NCI-H748 (cell line): Measurements from ENCODE around the gene MOCS3.

ENCODE experiments used
- DNase-seq: peaks from one replicate; lab custom pipeline; 2025; ENCODE audit not compliant: unreplicated experiment; lab: John Stamatoyannopoulos, UW

Gene MOCS3

DNA sequence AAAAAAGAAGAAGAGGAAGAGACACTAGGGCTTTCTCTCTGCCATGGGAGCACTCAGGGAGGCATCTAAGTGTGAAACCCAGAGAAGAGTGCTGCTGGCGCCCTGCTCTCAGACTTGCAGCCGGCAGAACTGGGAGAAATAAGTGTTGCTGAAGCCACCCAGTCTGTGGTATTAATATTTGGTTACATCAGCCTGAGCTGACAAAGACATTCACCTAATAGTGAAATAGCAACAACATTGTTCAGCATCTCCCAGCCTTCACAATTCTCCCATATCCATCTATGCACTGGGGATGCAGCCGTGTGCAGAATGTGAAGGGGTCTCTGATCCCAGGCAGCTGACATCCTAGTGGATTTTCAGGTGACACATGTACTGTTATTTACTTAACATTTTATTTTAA is 52.3 kb downstream of the MOCS3 start:
- DNase-seq, result no peak

DNA sequence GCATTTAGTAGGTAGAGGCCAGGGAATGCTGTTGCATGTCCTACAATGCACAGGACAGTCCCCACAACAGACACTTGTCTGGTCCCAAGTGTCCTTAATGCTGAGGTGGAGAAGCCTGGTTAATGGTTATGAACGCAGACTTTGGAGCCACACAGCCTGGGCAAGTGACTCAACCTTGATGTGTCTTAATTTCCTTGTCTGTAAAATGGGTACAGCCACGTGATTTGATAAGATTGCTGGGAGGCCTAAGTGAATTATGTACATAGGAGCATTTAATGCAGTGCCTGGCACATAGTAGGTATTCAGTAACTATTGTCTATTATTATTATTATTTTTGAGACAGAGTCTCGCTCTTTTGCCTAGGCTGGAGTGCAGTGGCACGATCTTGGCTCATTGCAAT is 52.9 kb downstream of the MOCS3 start:
- DNase-seq, result no peak

DNA sequence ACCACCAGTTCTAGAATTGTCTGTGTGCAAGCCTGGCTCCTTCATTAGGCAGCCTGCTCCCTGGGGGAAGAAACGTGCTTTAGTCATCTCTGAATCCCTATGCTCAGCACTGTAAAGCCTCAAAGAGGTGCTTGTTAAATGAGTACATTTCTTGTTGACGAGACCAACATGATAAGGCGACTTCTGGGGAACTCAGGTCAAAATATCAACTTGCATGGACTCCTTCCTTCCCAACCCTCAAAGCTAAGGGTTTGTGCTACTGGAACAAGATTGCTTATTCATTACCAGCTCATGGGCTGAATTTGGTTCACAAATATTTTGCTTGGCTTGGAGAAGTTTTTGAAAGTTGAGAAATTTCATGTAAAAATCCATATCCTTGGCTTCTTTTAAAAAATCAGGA is 53.7 kb downstream of the MOCS3 start:
- no peak for DNase-seq
